Measurements from ENCODE around the gene PCDH9. TPM values are rescaled to one million over a fixed set of nuclear protein-coding genes. Genes with fewer than 3 reads are reported as not detected.

The PCDH9 gene
- total and polyA plus RNA-seq, 2 experiments from 2014 or later = 0.56 to 0.76 TPM

DNA sequence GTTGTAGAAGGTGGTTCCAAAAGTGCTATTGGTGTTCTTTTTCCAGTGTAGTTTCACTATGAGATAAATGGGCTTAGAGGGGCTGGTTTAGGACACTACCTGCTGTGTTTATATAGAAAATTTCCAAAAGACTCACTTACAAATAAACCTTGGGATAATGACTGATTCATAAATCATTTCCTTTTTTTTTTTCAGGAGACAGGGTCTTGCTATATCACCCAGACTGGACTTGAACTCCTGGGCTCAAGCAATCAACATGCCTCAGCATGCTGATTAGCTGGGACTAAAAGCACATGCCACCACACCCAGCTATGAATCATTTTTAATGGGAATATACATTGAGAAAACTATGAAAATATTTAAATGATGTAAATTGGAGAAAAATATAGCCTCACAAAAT is 376.6 kb downstream of the PCDH9 start:
- Histone ChIP-seq H3K27me3 (replicated peaks; ENCODE audit: insufficient read depth) (no peaks in the 10 kb centered on the region), H3F3A (ENCODE audit: insufficient read depth) (no peaks in the 10 kb centered on the region), H3K9me3 (ENCODE audit: low read depth) (peaks cover 3% of the 10 kb centered on the region), H3K4me2 (ENCODE audit: unreplicated experiment) (no peak overlapping the region), H3K27ac (no peak overlapping the region), H4K20me1 (ENCODE audit: insufficient read depth) (no peaks in the 10 kb centered on the region), H2AFZ (no peak overlapping the region), H3K79me2 (ENCODE audit: insufficient read depth) (no peaks in the 10 kb centered on the region), H3K9ac (no peak overlapping the region), H3K9me2 (ENCODE audit: insufficient read depth) (no peaks in the 10 kb centered on the region), H3K4me1 (ENCODE audit: insufficient read depth) (no peaks in the 10 kb centered on the region), H3K36me3 (ENCODE audit: low read depth) (no peaks in the 10 kb centered on the region), H3K4me3 (no peak overlapping the region)
- no peak for DNase-seq
- in situ Hi-C loops (cut with MboI) = no loop called here
- no peak for TF ChIP-seq EZH2phosphoT487 (IDR thresholded peaks at IDR 0.05; ENCODE audit: insufficient read depth, low read depth)
- no peak for TF ChIP-seq EZH2 (IDR thresholded peaks at IDR 0.05; ENCODE audit: insufficient read depth, poor library complexity, severe bottlenecking)

DNA sequence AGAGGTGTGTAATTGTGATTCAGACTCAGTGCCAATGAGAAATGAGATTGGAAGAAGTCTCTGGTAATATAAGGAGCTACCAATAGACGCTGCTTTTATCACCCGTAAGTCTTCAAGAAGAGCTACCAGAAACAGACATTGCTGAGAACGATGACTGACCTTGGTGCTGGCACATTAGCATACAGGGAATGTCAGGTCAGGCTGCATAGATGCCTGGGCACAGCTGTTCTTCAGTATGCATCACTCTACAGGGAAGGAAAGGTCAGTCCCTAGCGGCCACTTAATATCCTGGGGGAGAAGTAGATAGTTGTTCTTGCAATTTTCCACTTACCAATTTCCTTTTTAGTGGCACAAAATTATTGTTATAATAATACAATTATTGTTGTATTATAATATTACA is 380.4 kb downstream of the PCDH9 start:
- WGBS, 2 experiments (ENCODE audit: low coverage in 1 of 2, low lambda C conversion rate in 2 of 2, missing lambda C conversion rate in 2 of 2) = 50 to 54% methylated on average over 4 of the region's 4 CpGs
- H3K9me2 ChIP-seq (ENCODE audit: insufficient read depth) = no peaks in the 10 kb centered on the region
- no peaks in the 10 kb centered on the region for H3F3A ChIP-seq (ENCODE audit: insufficient read depth)
- no peak overlapping the region for H2AFZ ChIP-seq
- no peaks in the 10 kb centered on the region for H3K4me1 ChIP-seq (ENCODE audit: insufficient read depth)
- DNase-seq = no peak
- in situ Hi-C loops (cut with MboI) = no loop called here
- no peaks in the 10 kb centered on the region for H3K79me2 ChIP-seq (ENCODE audit: insufficient read depth)
- no peaks in the 10 kb centered on the region for H3K9me3 ChIP-seq (ENCODE audit: low read depth)
- H3K27ac ChIP-seq = no peak overlapping the region
- no peaks in the 10 kb centered on the region for H4K20me1 ChIP-seq (ENCODE audit: insufficient read depth)
- H3K4me2 ChIP-seq (ENCODE audit: unreplicated experiment) = no peak overlapping the region
- no peaks in the 10 kb centered on the region for H3K27me3 ChIP-seq (replicated peaks; ENCODE audit: insufficient read depth)
- no peak overlapping the region for H3K4me3 ChIP-seq
- no peak overlapping the region for H3K9ac ChIP-seq
- H3K36me3 ChIP-seq (ENCODE audit: low read depth) = no peaks in the 10 kb centered on the region
- no peak for TF ChIP-seq EZH2phosphoT487 (IDR thresholded peaks at IDR 0.05; ENCODE audit: insufficient read depth, low read depth)
- no peak for TF ChIP-seq EZH2 (IDR thresholded peaks at IDR 0.05; ENCODE audit: insufficient read depth, poor library complexity, severe bottlenecking)

DNA sequence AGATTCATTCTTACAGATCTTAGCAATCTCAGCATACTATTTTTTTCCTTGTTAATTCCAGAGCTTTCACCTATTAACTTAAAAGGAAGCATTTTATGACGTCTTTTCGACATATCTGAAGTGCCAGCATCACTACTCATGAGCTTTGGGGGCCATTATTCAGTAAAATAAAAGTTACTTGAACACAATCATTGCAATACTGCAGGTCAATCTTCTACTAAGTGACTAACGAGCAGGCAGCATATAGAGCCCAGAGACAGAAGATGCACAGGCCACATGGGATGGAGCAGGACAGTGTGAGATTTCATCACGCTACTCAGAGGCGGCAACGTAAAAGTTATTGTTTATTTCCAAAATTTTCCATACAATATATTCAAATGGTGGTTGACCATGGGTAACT is 382.6 kb downstream of the PCDH9 start:
- Histone ChIP-seq H3K4me2 (ENCODE audit: unreplicated experiment) (no peak overlapping the region), H3K4me1 (ENCODE audit: insufficient read depth) (no peaks in the 10 kb centered on the region), H3K4me3 (no peak overlapping the region), H3K27me3 (replicated peaks; ENCODE audit: insufficient read depth) (no peaks in the 10 kb centered on the region), H3K9me3 (ENCODE audit: low read depth) (no peaks in the 10 kb centered on the region), H3K9ac (no peak overlapping the region), H3F3A (ENCODE audit: insufficient read depth) (no peaks in the 10 kb centered on the region), H3K36me3 (ENCODE audit: low read depth) (no peaks in the 10 kb centered on the region), H3K79me2 (ENCODE audit: insufficient read depth) (no peaks in the 10 kb centered on the region), H3K9me2 (ENCODE audit: insufficient read depth) (no peaks in the 10 kb centered on the region), H2AFZ (no peak overlapping the region), H3K27ac (no peak overlapping the region), H4K20me1 (ENCODE audit: insufficient read depth) (no peaks in the 10 kb centered on the region)
- in situ Hi-C loops (cut with MboI) = no loop called here
- no peak for DNase-seq
- no peak for TF ChIP-seq EZH2phosphoT487 (IDR thresholded peaks at IDR 0.05; ENCODE audit: insufficient read depth, low read depth)
- TF ChIP-seq EZH2 (IDR thresholded peaks at IDR 0.05; ENCODE audit: insufficient read depth, poor library complexity, severe bottlenecking) = no peak
- WGBS, 2 experiments (ENCODE audit: low coverage in 1 of 2, low lambda C conversion rate in 2 of 2, missing lambda C conversion rate in 2 of 2) = 38% methylated on average over 6 of the region's 6 CpGs

DNA sequence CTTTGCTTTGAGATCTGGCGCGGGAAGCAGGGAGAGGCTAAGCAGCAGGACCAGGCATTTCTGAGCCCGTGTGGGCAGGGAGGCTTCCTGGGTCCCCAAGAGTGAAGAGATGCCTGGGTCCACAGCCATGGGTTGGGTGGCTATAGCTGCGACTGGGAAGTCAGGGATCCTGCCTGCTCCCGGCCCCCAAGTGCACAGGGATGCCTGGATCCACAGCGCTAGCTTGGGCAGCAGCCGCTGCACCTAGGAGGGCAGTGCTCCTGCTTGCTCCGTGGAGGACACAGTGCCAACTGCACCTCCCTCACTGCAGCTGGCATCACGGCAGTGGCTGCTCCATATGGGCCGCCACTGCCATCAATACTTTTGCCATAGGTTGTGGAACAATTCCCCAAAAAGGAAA is 384.7 kb downstream of the PCDH9 start:
- Histone ChIP-seq H3K27me3 (replicated peaks; ENCODE audit: insufficient read depth) (no peaks in the 10 kb centered on the region), H4K20me1 (ENCODE audit: insufficient read depth) (no peaks in the 10 kb centered on the region), H3K4me1 (ENCODE audit: insufficient read depth) (no peaks in the 10 kb centered on the region), H3F3A (ENCODE audit: insufficient read depth) (no peaks in the 10 kb centered on the region), H3K79me2 (ENCODE audit: insufficient read depth) (no peaks in the 10 kb centered on the region), H3K27ac (no peak overlapping the region), H3K36me3 (ENCODE audit: low read depth) (no peaks in the 10 kb centered on the region), H2AFZ (no peak overlapping the region), H3K4me2 (ENCODE audit: unreplicated experiment) (no peak overlapping the region), H3K9me3 (ENCODE audit: low read depth) (no peaks in the 10 kb centered on the region), H3K9me2 (ENCODE audit: insufficient read depth) (no peaks in the 10 kb centered on the region), H3K9ac (no peak overlapping the region), H3K4me3 (no peak overlapping the region)
- in situ Hi-C loops (cut with MboI) = no loop called here
- no peak for DNase-seq
- 45 to 48% methylated on average over 9 to 10 of the region's 10 CpGs for WGBS, 2 experiments (ENCODE audit: low coverage in 1 of 2, low lambda C conversion rate in 2 of 2, missing lambda C conversion rate in 2 of 2)
- no peak for TF ChIP-seq EZH2 (IDR thresholded peaks at IDR 0.05; ENCODE audit: insufficient read depth, poor library complexity, severe bottlenecking)
- TF ChIP-seq EZH2phosphoT487 (IDR thresholded peaks at IDR 0.05; ENCODE audit: insufficient read depth, low read depth) = no peak

DNA sequence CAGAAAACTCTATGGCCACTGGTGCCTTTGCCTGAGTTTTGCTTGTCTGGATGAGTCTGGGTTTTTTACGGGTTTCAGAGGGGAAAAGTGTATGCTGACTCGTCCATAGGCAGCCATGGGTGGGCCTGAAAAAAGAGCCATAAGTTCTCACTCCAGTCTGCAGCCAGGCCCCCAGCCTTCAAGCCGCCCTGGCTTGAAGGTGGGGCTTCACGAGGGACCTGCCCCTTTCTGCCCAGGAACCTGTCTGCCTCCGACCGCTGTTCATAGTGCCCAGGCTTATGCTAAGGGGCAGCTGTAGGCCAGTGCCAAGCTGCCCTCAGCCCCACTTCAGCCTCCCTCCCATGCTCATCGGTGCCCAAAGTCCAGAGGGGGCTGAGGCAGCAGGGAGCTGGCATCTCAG is 385.2 kb downstream of the PCDH9 start:
- Histone ChIP-seq H3K9me3 (ENCODE audit: low read depth) (no peaks in the 10 kb centered on the region), H3K4me3 (no peak overlapping the region), H4K20me1 (ENCODE audit: insufficient read depth) (no peaks in the 10 kb centered on the region), H3K27me3 (replicated peaks; ENCODE audit: insufficient read depth) (no peaks in the 10 kb centered on the region), H3K79me2 (ENCODE audit: insufficient read depth) (no peaks in the 10 kb centered on the region), H3K36me3 (ENCODE audit: low read depth) (no peaks in the 10 kb centered on the region), H3F3A (ENCODE audit: insufficient read depth) (no peaks in the 10 kb centered on the region), H2AFZ (no peak overlapping the region), H3K9ac (no peak overlapping the region), H3K9me2 (ENCODE audit: insufficient read depth) (no peaks in the 10 kb centered on the region), H3K4me1 (ENCODE audit: insufficient read depth) (no peaks in the 10 kb centered on the region), H3K4me2 (ENCODE audit: unreplicated experiment) (no peak overlapping the region), H3K27ac (no peak overlapping the region)
- no peak for DNase-seq
- TF ChIP-seq EZH2phosphoT487 (IDR thresholded peaks at IDR 0.05; ENCODE audit: insufficient read depth, low read depth) (no peak), EZH2 (IDR thresholded peaks at IDR 0.05; ENCODE audit: insufficient read depth, poor library complexity, severe bottlenecking) (no peak)
- 30 to 41% methylated on average over 7 of the region's 7 CpGs for WGBS, 2 experiments (ENCODE audit: low coverage in 1 of 2, low lambda C conversion rate in 2 of 2, missing lambda C conversion rate in 2 of 2)
- in situ Hi-C loops (cut with MboI) = no loop called here
